ENCODE results near the gene BMP10. TPM values are rescaled to one million over a fixed set of nuclear protein-coding genes. Genes with fewer than 3 reads are reported as not detected.

Gene BMP10
- total RNA-seq, 1 experiment from 2014 or later = not detected

DNA sequence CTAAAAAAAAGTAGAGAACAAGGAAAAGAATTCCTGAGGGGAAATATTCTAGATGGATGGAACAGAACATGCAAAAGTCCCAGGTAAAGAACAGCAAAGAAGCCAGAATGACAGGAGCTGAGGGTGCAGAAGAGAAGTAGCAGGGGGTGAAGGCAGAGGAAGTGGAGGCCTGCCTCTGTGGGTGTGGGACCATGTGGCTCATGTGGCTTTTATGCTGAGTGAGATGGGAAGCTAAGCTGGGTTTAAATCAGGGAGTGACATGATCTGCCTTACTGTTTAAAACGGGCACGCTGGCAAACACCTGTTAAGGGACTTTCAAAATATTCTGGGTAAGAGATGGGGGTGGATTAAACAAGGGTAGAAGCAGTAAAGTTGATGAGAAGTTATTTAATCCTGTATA is 41.5 kb upstream of the BMP10 start:
- ChIA-PET CTCF (no interaction called here), POLR2A (no interaction called here), RAD21 (ENCODE audit: low non-redundant PET in 1 of 2, low total read pairs in 2 of 2, uncharacterized antibody in 2 of 2, unreplicated experiment in 2 of 2) (no interaction called here)
- no peaks in the 10 kb centered on the region for H3K36me3 ChIP-seq (ENCODE audit: control insufficient read depth in 1 of 2, insufficient read depth in 2 of 2, low read length in 2 of 2)
- H3K27me3 ChIP-seq (ENCODE audit: insufficient read depth, low read length) = no peaks in the 10 kb centered on the region
- no peak overlapping the region for H3K4me2 ChIP-seq (ENCODE audit: low read length)
- DNase-seq (ENCODE audit: low read depth, low spot score) (no peak), ATAC-seq (no peak)
- no peak overlapping the region for H2AFZ ChIP-seq (ENCODE audit: low read depth, low read length, poor library complexity, severe bottlenecking)
- no TSS peak for BruUV-seq (replicated peaks)
- intact Hi-C loops (cut with micrococcal nuclease) = no loop called here
- no peak overlapping the region for H3K4me3 ChIP-seq (replicated peaks in 1 of 2; ENCODE audit: low read depth in 1 of 2, low read length in 2 of 2)
- peaks cover 14 to 17% of the 10 kb centered on the region in 2 experiments for H3K4me1 ChIP-seq (ENCODE audit: control insufficient read depth in 1 of 2, insufficient read depth in 2 of 2, low read length in 2 of 2)
- no peaks in the 10 kb centered on the region for H4K20me1 ChIP-seq (ENCODE audit: insufficient read depth)
- H3K79me2 ChIP-seq (ENCODE audit: insufficient read depth, low read length) = no peaks in the 10 kb centered on the region
- H3K9me3 ChIP-seq (ENCODE audit: control insufficient read depth in 1 of 2, insufficient read depth in 1 of 2, low read depth in 1 of 2, low read length in 2 of 2) = no peaks in the 10 kb centered on the region
- H3K9ac ChIP-seq (ENCODE audit: low read length) = no peak overlapping the region
- no peak overlapping the region for H3K27ac ChIP-seq (ENCODE audit: low read depth, low read length)
- no peaks in the 10 kb centered on the region for H3K9me2 ChIP-seq (ENCODE audit: insufficient read depth)
- TF ChIP-seq CBX3 (IDR thresholded peaks at IDR 0.05; ENCODE audit: low read depth) = no peak
- no peak for TF ChIP-seq SP1 (IDR thresholded peaks at IDR 0.05; ENCODE audit: low read depth)
- TF ChIP-seq EZH2 (IDR thresholded peaks at IDR 0.05) = no peak
- TF ChIP-seq TCF7L2 (IDR thresholded peaks at IDR 0.05; ENCODE audit: borderline replicate concordance, extremely low read depth, insufficient read depth, insufficient read length) = no peak
- no peak for TF ChIP-seq ELF1 (IDR thresholded peaks at IDR 0.05; ENCODE audit: borderline replicate concordance, low read depth)
- TF ChIP-seq MAX (IDR thresholded peaks at IDR 0.05) = no peak
- TF ChIP-seq ZNF274 (IDR thresholded peaks at IDR 0.05; ENCODE audit: low read depth, low read length) = no peak
- no peak for TF ChIP-seq EGR1 (IDR thresholded peaks at IDR 0.05; ENCODE audit: low read depth)
- TF ChIP-seq, protein P1, sequence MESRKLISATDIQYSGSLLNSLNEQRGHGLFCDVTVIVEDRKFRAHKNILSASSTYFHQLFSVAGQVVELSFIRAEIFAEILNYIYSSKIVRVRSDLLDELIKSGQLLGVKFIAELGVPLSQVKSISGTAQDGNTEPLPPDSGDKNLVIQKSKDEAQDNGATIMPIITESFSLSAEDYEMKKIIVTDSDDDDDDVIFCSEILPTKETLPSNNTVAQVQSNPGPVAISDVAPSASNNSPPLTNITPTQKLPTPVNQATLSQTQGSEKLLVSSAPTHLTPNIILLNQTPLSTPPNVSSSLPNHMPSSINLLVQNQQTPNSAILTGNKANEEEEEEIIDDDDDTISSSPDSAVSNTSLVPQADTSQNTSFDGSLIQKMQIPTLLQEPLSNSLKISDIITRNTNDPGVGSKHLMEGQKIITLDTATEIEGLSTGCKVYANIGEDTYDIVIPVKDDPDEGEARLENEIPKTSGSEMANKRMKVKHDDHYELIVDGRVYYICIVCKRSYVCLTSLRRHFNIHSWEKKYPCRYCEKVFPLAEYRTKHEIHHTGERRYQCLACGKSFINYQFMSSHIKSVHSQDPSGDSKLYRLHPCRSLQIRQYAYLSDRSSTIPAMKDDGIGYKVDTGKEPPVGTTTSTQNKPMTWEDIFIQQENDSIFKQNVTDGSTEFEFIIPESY (IDR thresholded peaks at IDR 0.05; ENCODE audit: extremely low read depth, insufficient replicate concordance, low read length) = no peak
- TF ChIP-seq YY1 (IDR thresholded peaks at IDR 0.05; ENCODE audit: extremely low read depth, insufficient replicate concordance, low read depth, low read length) = no peak
- TF ChIP-seq FOSL1 (IDR thresholded peaks at IDR 0.05; ENCODE audit: low read depth) = no peak
- TF ChIP-seq CEBPB (IDR thresholded peaks at IDR 0.05; ENCODE audit: low read depth) = no peak
